Endodermal cell (in vitro differentiated cells): ENCODE results near the gene ELK4. TPM values are rescaled to one million over a fixed set of nuclear protein-coding genes. Genes with fewer than 3 reads are reported as not detected.

Experiments
- DNase-seq: peaks from one replicate; pipeline ENCODE4 v3.0.0-alpha.2; 2017
- H3K27ac ChIP-seq: 2 replicates; pipeline ENCODE4 v1.5.1; 2013; ENCODE audit warnings: mild to moderate bottlenecking, low read depth, low read length, moderate library complexity
- H3K27me3 ChIP-seq: 2 replicates; pipeline ENCODE4 v1.6.1; 2013; ENCODE audit warnings: mild to moderate bottlenecking, low read length, moderate library complexity; ENCODE audit not compliant: insufficient read depth, control insufficient read depth, poor library complexity, severe bottlenecking
- H3K36me3 ChIP-seq: 2 replicates; pipeline ENCODE4 v1.7.0; 2013; ENCODE audit warnings: mild to moderate bottlenecking, low read length, moderate library complexity; ENCODE audit not compliant: control insufficient read depth, insufficient read depth
- H3K4me1 ChIP-seq: one replicate; pipeline ENCODE4 v1.7.0; 2013; ENCODE audit warnings: low read length; ENCODE audit not compliant: control insufficient read depth, insufficient read depth
- H3K4me3 ChIP-seq: 2 replicates; pipeline ENCODE4 v1.5.1; 2013; ENCODE audit warnings: mild to moderate bottlenecking, low read length, moderate library complexity
- H3K9ac ChIP-seq: 2 replicates; pipeline ENCODE4 v1.6.1; 2013; ENCODE audit warnings: mild to moderate bottlenecking, low read length, moderate library complexity; ENCODE audit not compliant: poor library complexity, severe bottlenecking; ENCODE audit errors: extremely low read depth
- H3K9me3 ChIP-seq: 2 replicates; pipeline ENCODE4 v1.6.1; 2013; ENCODE audit warnings: mild to moderate bottlenecking, low read length, moderate library complexity; ENCODE audit not compliant: control insufficient read depth
- H3K27ac Mint-ChIP-seq: 2 replicates; pipeline ENCODE4 v1.8.0; 2020; ENCODE audit warnings: mixed read lengths
- H3K27me3 Mint-ChIP-seq: 2 replicates; pipeline ENCODE4 v1.8.0; 2021; ENCODE audit warnings: mild to moderate bottlenecking, mixed read lengths; ENCODE audit not compliant: insufficient read depth
- H3K36me3 Mint-ChIP-seq: 2 replicates; pipeline ENCODE4 v1.8.0; 2020; ENCODE audit warnings: low read depth, mixed read lengths
- H3K4me1 Mint-ChIP-seq: 2 replicates; pipeline ENCODE4 v1.8.0; 2020; ENCODE audit warnings: mixed read lengths
- H3K4me3 Mint-ChIP-seq: 2 replicates; pipeline ENCODE4 v1.8.0; 2020; ENCODE audit warnings: mild to moderate bottlenecking, moderate library complexity, mixed read lengths
- H3K9me3 Mint-ChIP-seq: 2 replicates; pipeline ENCODE4 v1.8.0; 2020; ENCODE audit warnings: mild to moderate bottlenecking, mixed read lengths
- WGBS, 2 experiments: methylation state at CpG; one replicate each; pipeline versions ENCODE4 v1.1.5 to v1.1.7; 2013; ENCODE audit warnings: missing lambda C conversion rate in 2 of 2, mixed read lengths in 1 of 2; ENCODE audit not compliant: insufficient coverage in 1 of 2, insufficient read length in 1 of 2; 5-methylcytosine and 5-hydroxymethylcytosine counted together
- total RNA-seq, 2 donors: library from RNA; stranded (reverse); fragmentation: NEBNext Ultra II Directional in 1 of 2; extraction: Animal tissue kit (Norgen Biotek cat#: 25700) in 1 of 2; gene quantifications; 2 replicates in 1 of 2; 3 replicates in 1 of 2; pipeline ENCODE4 v1.2.1, GENCODE V29; 2021
- TF ChIP-seq, protein P1 (sequence below): fragments of 200-600 bp; sonication (generic); conservative IDR thresholded peaks from 2 replicates; pipeline ENCODE4 v1.5.0; 2021; ENCODE audit warnings: antibody characterized with exemption, mild to moderate bottlenecking

Gene ELK4
- total RNA-seq, 2 donors from 2014 or later = 29.6 to 41.6 TPM

DNA sequence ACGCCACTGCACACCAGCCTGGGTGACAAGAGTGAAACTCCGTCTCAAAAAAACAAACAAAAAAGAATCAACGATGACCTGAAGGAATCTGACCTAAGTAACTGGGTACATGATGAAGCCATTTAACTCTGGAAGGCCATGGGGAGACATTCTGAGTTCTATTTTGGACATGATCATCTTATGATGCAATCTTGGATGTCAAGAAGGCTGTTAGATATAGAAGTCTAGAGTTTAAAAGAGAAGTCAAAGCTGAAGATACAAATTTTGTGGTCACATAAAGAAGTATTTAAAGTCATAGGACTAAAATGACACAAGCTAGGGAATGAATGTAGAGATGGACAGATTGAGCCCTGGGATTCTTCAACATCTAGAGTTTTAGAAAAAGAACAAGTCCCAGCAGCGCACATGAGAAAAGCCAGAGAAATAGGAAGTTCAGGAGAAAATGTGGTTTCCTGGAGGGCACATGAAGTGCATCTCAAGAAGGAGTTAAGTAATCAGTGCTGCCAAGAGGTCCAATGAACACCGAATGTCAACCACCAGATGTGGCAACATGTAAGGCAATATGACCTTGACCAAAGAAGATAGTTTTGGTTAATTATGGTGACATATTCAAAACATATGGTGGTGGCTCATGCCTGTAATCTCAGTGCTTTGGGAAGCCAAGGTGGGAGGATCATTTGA is 26.8 kb downstream of the ELK4 start:
- no peak overlapping the region for H3K4me3 Mint-ChIP-seq
- H3K27ac Mint-ChIP-seq = no peak overlapping the region
- H3K9me3 Mint-ChIP-seq = no peaks in the 10 kb centered on the region
- DNase-seq = no peak
- Histone ChIP-seq H3K27ac (no peak overlapping the region), H3K9me3 (no peaks in the 10 kb centered on the region), H3K4me3 (no peak overlapping the region), H3K9ac (no peak overlapping the region), H3K36me3 (peaks cover 34% of the 10 kb centered on the region), H3K4me1 (no peaks in the 10 kb centered on the region), H3K27me3 (no peaks in the 10 kb centered on the region)
- peaks cover 31% of the 10 kb centered on the region for H3K36me3 Mint-ChIP-seq
- TF ChIP-seq, protein P1, sequence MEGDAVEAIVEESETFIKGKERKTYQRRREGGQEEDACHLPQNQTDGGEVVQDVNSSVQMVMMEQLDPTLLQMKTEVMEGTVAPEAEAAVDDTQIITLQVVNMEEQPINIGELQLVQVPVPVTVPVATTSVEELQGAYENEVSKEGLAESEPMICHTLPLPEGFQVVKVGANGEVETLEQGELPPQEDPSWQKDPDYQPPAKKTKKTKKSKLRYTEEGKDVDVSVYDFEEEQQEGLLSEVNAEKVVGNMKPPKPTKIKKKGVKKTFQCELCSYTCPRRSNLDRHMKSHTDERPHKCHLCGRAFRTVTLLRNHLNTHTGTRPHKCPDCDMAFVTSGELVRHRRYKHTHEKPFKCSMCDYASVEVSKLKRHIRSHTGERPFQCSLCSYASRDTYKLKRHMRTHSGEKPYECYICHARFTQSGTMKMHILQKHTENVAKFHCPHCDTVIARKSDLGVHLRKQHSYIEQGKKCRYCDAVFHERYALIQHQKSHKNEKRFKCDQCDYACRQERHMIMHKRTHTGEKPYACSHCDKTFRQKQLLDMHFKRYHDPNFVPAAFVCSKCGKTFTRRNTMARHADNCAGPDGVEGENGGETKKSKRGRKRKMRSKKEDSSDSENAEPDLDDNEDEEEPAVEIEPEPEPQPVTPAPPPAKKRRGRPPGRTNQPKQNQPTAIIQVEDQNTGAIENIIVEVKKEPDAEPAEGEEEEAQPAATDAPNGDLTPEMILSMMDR = no peak
- no peaks in the 10 kb centered on the region for H3K27me3 Mint-ChIP-seq
- WGBS, 2 experiments = 97 to 98% methylated on average over 5 of the region's 5 CpGs
- H3K4me1 Mint-ChIP-seq = peaks cover 3% of the 10 kb centered on the region

DNA sequence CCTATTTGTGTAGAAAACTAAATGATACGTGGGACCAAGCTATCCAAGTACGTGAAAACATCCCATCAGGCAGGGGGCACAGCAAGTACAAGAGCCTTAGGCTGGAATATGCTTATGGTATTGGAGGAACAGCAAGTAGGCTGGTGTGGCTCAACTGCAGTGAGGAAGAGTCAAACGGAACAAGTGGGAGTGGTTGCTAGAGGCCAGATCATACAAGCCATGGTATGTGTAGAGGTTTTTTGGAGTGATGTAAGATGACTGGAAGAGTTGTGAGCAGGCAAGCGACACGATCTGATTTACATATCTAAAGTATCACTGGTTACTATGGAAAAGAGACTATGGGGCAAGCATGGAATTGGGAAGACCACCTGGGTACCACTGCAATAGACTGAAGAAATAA is 27.8 kb downstream of the ELK4 start:
- no peaks in the 10 kb centered on the region for H3K27me3 Mint-ChIP-seq
- H3K4me1 Mint-ChIP-seq = no peaks in the 10 kb centered on the region
- WGBS, 2 experiments = 93 to 98% methylated on average over 5 of the region's 5 CpGs
- peaks cover 31% of the 10 kb centered on the region for H3K36me3 Mint-ChIP-seq
- H3K9me3 Mint-ChIP-seq = no peaks in the 10 kb centered on the region
- TF ChIP-seq, protein P1 = no peak
- no peaks in the 10 kb centered on the region for H3K9me3 ChIP-seq
- no peak overlapping the region for H3K4me3 ChIP-seq
- no peak overlapping the region for H3K4me3 Mint-ChIP-seq
- no peaks in the 10 kb centered on the region for H3K27me3 ChIP-seq
- peaks cover 28% of the 10 kb centered on the region for H3K36me3 ChIP-seq
- no peak overlapping the region for H3K27ac ChIP-seq
- no peak overlapping the region for H3K9ac ChIP-seq
- no peak for DNase-seq
- no peaks in the 10 kb centered on the region for H3K4me1 ChIP-seq
- no peak overlapping the region for H3K27ac Mint-ChIP-seq

DNA sequence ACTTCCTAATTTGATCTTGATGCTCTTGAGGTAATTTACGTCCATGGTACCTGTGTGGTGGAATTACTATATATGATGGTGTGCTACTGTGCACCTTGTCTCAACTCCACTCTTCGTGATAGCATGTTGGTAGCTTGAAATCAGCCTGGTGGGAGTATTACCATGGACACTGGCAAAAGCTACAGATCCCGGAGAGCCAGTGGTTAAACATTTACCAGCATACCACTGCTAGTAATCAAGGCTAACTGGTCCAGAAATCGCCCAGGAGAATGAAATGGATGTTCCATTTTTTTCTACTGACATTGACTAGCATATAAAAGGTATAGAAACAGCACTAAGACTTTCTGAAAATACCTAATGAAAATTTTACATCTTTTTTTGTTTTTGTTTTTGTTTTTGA is 30.6 kb downstream of the ELK4 start:
- WGBS, 2 experiments = 94 to 96% methylated on average over 2 to 4 of the region's 4 CpGs

More for the DNA sequence above, 30.6 kb downstream of the ELK4 start:
- H3K4me3 ChIP-seq = no peak overlapping the region
- TF ChIP-seq, protein P1 = no peak
- H3K4me1 ChIP-seq = no peaks in the 10 kb centered on the region
- H3K27ac Mint-ChIP-seq = no peak overlapping the region
- no peaks in the 10 kb centered on the region for H3K9me3 Mint-ChIP-seq
- no peak for DNase-seq
- no peaks in the 10 kb centered on the region for H3K4me1 Mint-ChIP-seq
- H3K27me3 ChIP-seq = no peaks in the 10 kb centered on the region
- H3K9ac ChIP-seq = no peak overlapping the region
- H3K9me3 ChIP-seq = no peaks in the 10 kb centered on the region
- no peak overlapping the region for H3K27ac ChIP-seq
- H3K36me3 ChIP-seq = peaks cover 23% of the 10 kb centered on the region
- H3K36me3 Mint-ChIP-seq = peaks cover 29% of the 10 kb centered on the region
- no peaks in the 10 kb centered on the region for H3K27me3 Mint-ChIP-seq
- no peak overlapping the region for H3K4me3 Mint-ChIP-seq
